Measurements from ENCODE around the gene GP1BA. TPM values are rescaled to one million over a fixed set of nuclear protein-coding genes. Genes with fewer than 3 reads are reported as not detected.

Gene GP1BA
- total RNA-seq, 1 experiment from 2014 or later = not detected

GRCh38 chr17:4960279-4960922 lies 28.3 kb downstream of the GP1BA start:
- ChIA-PET POLR2A (no interaction called here), CTCF (interaction anchor here (0.9 kb wide), 1 partner anchor 51 kb away, joined by 4 read pairs; no protein-coding TSS in a partner anchor)
- H3K36me3 Mint-ChIP-seq = peaks cover 12% of the 10 kb centered on the region
- ATAC-seq = peak; percentile 40
- H3K27me3 Mint-ChIP-seq (ENCODE audit: low read depth) = no peaks in the 10 kb centered on the region
- H3K4me1 Mint-ChIP-seq = peaks cover 18% of the 10 kb centered on the region
- no peak for TF ChIP-seq NR2C2 (CRISPR knock-in tag; IDR thresholded peaks at IDR 0.05)
- TF ChIP-seq GTF2I (CRISPR knock-in tag; conservative IDR thresholded peaks at IDR 0.05) = 0 out of 2 replicates have a peak, but pooled peaks have one; percentile 19
- peaks cover 4% of the 10 kb centered on the region for H3K9me3 Mint-ChIP-seq
- no peak for DNase-seq (ENCODE audit: low spot score)
- peak overlapping the region; percentile 75 for H3K27ac Mint-ChIP-seq
- no peak overlapping the region for H3K4me3 Mint-ChIP-seq

DNA sequence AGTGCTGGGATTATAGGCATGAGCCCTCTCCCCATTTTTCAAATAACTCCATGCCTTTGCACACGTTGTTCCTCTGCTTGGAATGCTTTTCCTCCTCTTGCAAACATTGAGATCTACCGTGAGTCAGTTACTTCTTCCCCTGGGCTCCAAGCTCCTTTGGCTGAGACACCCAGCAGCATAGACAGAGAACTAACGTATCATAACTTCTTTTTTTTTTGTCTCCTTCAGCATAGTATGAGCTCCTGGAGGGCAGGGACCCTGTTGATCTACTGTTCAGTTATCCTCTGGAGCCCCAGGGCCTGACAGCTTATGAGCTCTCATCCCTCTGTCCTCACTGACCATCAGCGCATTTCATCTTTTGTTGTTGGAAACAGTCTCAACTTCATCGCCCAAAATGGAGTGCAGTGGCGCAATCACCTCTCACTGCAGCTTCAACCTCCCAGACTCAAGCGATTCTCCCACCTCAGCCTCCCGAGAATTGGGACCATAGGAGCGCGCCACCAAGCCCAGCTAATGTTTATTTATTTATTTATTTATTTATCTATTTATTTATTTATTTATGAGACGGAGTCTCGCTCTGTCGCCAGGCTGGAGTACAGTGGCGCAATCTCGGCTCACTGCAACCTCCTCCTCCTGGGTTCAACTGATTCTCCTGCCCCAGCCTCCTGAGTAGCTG lies 33.4 kb downstream of the GP1BA start:
- no peak for ATAC-seq
- H3K27me3 Mint-ChIP-seq (ENCODE audit: low read depth) = peaks cover under 1% of the 10 kb centered on the region
- CTCF ChIA-PET = interaction anchor here (1.2 to 2.4 kb wide), 4 partner anchors 10 to 57 kb away, joined by 3 to 17 read pairs (median 9); partner anchors contain the start of genes RNF167 and SLC25A11
- no peak overlapping the region; the same call in 1 of the 2 replicates for H3K27ac Mint-ChIP-seq
- DNase-seq (ENCODE audit: low spot score) = no peak
- H3K9me3 Mint-ChIP-seq = peaks cover 13% of the 10 kb centered on the region
- POLR2A ChIA-PET = interaction anchor here (1.1 to 3.6 kb wide), 2 partner anchors 18 to 25 kb away, joined by 3 to 38 read pairs; partner anchors contain the start of genes RNF167 and SLC25A11
- peak overlapping the region; percentile 40; the same call in 1 of the 2 replicates for H3K4me3 Mint-ChIP-seq
- peaks cover 15% of the 10 kb centered on the region for H3K36me3 Mint-ChIP-seq
- H3K4me1 Mint-ChIP-seq = peaks cover 27% of the 10 kb centered on the region
- no peak for TF ChIP-seq ZBTB21 (CRISPR knock-in tag; IDR thresholded peaks at IDR 0.05; ENCODE audit: borderline replicate concordance)
- TF ChIP-seq ATF1 (CRISPR knock-in tag; IDR thresholded peaks at IDR 0.05) = no peak
- TF ChIP-seq OVOL2 (CRISPR knock-in tag; IDR thresholded peaks at IDR 0.05; ENCODE audit: borderline replicate concordance) = no peak
- no peak for TF ChIP-seq PREB (CRISPR knock-in tag; IDR thresholded peaks at IDR 0.05; ENCODE audit: borderline replicate concordance)
- TF ChIP-seq FOXP1 (CRISPR knock-in tag; IDR thresholded peaks at IDR 0.05; ENCODE audit: borderline replicate concordance) = no peak
- no peak for TF ChIP-seq NFYB (CRISPR knock-in tag; conservative IDR thresholded peaks at IDR 0.05; ENCODE audit: low read depth)
- TF ChIP-seq, protein P1, sequence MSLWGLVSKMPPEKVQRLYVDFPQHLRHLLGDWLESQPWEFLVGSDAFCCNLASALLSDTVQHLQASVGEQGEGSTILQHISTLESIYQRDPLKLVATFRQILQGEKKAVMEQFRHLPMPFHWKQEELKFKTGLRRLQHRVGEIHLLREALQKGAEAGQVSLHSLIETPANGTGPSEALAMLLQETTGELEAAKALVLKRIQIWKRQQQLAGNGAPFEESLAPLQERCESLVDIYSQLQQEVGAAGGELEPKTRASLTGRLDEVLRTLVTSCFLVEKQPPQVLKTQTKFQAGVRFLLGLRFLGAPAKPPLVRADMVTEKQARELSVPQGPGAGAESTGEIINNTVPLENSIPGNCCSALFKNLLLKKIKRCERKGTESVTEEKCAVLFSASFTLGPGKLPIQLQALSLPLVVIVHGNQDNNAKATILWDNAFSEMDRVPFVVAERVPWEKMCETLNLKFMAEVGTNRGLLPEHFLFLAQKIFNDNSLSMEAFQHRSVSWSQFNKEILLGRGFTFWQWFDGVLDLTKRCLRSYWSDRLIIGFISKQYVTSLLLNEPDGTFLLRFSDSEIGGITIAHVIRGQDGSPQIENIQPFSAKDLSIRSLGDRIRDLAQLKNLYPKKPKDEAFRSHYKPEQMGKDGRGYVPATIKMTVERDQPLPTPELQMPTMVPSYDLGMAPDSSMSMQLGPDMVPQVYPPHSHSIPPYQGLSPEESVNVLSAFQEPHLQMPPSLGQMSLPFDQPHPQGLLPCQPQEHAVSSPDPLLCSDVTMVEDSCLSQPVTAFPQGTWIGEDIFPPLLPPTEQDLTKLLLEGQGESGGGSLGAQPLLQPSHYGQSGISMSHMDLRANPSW (CRISPR knock-in tag; conservative IDR thresholded peaks at IDR 0.05; ENCODE audit: low read depth) = no peak
- TF ChIP-seq NFE2L1 (CRISPR knock-in tag; IDR thresholded peaks at IDR 0.05) = no peak
- TF ChIP-seq HMGXB4 (CRISPR knock-in tag; IDR thresholded peaks at IDR 0.05) = no peak
- no peak for TF ChIP-seq MXD4 (CRISPR knock-in tag; IDR thresholded peaks at IDR 0.05; ENCODE audit: borderline replicate concordance)
- TF ChIP-seq, protein P2, sequence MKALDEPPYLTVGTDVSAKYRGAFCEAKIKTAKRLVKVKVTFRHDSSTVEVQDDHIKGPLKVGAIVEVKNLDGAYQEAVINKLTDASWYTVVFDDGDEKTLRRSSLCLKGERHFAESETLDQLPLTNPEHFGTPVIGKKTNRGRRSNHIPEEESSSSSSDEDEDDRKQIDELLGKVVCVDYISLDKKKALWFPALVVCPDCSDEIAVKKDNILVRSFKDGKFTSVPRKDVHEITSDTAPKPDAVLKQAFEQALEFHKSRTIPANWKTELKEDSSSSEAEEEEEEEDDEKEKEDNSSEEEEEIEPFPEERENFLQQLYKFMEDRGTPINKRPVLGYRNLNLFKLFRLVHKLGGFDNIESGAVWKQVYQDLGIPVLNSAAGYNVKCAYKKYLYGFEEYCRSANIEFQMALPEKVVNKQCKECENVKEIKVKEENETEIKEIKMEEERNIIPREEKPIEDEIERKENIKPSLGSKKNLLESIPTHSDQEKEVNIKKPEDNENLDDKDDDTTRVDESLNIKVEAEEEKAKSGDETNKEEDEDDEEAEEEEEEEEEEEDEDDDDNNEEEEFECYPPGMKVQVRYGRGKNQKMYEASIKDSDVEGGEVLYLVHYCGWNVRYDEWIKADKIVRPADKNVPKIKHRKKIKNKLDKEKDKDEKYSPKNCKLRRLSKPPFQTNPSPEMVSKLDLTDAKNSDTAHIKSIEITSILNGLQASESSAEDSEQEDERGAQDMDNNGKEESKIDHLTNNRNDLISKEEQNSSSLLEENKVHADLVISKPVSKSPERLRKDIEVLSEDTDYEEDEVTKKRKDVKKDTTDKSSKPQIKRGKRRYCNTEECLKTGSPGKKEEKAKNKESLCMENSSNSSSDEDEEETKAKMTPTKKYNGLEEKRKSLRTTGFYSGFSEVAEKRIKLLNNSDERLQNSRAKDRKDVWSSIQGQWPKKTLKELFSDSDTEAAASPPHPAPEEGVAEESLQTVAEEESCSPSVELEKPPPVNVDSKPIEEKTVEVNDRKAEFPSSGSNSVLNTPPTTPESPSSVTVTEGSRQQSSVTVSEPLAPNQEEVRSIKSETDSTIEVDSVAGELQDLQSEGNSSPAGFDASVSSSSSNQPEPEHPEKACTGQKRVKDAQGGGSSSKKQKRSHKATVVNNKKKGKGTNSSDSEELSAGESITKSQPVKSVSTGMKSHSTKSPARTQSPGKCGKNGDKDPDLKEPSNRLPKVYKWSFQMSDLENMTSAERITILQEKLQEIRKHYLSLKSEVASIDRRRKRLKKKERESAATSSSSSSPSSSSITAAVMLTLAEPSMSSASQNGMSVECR (CRISPR knock-in tag; IDR thresholded peaks at IDR 0.05; ENCODE audit: borderline replicate concordance) = no peak
- TF ChIP-seq, protein P3, sequence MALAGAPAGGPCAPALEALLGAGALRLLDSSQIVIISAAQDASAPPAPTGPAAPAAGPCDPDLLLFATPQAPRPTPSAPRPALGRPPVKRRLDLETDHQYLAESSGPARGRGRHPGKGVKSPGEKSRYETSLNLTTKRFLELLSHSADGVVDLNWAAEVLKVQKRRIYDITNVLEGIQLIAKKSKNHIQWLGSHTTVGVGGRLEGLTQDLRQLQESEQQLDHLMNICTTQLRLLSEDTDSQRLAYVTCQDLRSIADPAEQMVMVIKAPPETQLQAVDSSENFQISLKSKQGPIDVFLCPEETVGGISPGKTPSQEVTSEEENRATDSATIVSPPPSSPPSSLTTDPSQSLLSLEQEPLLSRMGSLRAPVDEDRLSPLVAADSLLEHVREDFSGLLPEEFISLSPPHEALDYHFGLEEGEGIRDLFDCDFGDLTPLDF (CRISPR knock-in tag; IDR thresholded peaks at IDR 0.05) = no peak
- TF ChIP-seq CREB1 (CRISPR knock-in tag; IDR thresholded peaks at IDR 0.05) = no peak
- no peak for TF ChIP-seq ZNF396 (CRISPR knock-in tag; IDR thresholded peaks at IDR 0.05; ENCODE audit: borderline replicate concordance)
